Stimulated activated CD4-positive, alpha-beta T cell treated with anti-CD3 and anti-CD28 coated beads, Interleukin-15, amount 100 ng/mL, for 24 hours (primary cell): ENCODE measurements around the gene ELFN1.

Experiments used
- DNase-seq: peaks from one replicate; pipeline ENCODE4 v3.0.0-alpha.2; 2020

The ELFN1 gene

DNA sequence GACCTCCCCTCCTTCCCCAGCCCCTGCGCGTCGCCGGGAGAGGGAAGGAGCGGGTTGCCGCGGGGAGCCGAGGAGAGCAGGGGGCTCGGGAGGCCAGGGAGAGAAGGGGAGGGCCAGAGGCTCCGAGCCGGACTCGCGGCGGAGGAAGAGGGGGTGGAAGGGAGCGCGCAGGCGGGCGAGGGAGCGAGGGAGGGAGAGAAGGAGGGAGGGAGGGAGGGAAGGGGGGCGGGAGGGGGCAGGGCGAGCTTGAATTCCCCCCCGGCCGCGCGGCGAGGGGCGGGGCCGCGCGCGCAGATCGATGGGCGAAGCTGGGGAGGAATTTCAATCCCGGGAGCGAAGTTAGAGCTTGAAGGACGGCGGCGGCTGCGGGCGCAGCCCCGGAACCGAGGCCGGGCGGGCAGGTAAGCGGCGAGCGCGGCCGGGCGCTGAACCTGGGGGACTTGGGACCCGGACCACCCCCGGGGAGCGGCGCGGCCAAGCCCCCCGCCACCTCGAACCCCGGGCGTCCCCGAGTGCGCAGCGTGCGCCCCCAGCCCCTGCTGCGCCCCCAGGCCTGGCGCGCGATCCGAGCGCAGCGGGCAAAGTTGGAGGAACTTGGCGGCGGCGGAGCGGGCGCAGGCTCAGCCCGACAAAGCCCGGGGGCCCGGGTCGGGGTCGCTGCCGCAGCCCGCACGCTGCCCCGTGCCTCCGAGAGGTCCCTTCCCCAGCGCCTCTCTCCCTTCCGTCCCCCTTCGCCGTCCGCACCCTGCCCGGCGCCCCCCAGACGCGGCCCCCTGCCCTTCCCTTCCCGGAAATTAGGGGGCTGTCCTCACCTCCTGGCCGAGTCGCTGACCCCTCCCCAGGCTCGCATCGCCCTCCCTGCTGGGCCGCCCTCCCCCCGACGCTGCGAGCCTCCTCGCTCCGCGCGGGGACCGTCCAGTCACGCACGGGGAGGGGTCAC is at the start of gene ELFN1:
ELFN1 (plus strand) TSS at position 324 of the 940 bp plus-strand sequence. CDS start 74,320 bp downstream, outside the sequence.
- DNase-seq = no peak

DNA sequence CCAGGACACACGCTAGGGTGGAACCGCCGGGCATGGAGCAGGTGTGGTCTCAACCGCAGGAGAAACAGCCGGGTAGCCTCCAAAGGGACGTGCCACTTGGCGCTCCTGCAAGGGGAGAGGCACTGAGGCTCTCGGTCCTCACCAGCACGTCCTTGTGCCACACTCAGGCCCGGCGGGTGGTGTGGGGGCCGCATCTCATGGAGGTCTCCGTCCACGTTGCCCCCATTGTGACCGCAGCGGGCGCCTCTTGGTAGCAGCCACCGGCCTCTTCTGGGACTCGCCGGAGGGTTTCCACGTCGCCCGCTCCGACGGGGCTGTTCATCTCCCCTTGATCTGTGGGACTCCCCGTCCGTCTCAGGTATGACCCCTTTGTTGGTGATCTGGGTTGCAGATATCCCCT is 49.2 kb upstream of the ELFN1 start:
- DNase-seq = no peak

DNA sequence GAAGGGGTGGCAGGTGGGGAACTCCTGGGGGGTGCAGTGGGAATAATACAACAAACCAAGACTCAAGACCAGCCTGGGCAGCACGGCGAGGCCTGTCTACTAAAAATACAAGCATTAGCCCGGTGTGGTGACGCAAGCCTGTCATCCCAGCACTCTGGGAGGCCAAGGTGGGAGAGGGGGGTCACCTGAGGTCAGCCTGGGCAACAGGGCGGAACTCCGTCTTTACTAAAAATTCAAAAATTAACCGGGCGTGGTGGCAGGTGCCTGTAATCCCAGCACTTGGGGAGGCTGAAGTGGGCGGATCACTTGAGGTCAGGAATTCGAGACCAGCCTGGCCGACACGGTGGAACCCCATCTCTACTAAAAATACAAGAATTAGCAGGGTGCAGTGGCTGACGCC is 48.4 kb upstream of the ELFN1 start:
- no peak for DNase-seq

DNA sequence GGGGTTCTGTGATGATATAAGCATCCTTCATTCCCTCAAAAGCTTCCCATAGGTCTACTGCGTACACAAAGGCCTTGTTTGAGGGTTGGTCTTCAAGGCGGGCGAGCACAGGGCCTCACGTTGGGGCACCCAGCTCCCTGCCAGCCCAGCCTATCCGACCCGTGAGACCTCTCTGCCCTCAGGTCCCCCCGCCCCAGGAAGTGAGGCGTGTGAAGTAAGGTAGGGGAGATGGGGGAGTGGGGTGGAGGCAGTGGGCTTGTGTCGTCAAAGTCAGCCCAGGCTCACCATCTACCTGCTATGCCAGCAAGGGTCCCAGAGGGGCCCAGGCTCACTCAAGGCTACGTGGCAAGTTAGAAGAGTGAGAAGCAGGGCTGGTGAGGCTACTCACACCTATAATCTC is 47.6 kb upstream of the ELFN1 start:
- no peak for DNase-seq

DNA sequence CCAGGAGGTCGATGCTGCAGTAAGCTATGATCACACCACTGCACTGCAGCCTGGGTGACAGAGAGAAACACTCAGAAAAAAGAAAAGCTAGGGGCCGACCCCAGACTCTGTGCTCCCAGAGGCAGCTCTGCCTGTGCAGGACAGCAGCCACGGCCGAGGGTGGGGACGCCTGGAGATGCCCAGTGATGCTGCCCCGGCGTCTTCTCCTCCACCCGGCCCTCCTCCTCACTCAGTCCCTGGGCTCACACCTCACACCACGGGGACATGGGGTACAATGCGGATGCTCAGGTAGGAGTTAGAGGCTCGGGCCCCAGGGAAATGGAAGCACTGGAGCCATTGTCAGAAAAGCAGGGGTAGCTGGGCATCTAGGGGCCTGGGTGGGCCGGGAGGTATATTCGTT is 46.3 kb upstream of the ELFN1 start:
- DNase-seq = no peak

DNA sequence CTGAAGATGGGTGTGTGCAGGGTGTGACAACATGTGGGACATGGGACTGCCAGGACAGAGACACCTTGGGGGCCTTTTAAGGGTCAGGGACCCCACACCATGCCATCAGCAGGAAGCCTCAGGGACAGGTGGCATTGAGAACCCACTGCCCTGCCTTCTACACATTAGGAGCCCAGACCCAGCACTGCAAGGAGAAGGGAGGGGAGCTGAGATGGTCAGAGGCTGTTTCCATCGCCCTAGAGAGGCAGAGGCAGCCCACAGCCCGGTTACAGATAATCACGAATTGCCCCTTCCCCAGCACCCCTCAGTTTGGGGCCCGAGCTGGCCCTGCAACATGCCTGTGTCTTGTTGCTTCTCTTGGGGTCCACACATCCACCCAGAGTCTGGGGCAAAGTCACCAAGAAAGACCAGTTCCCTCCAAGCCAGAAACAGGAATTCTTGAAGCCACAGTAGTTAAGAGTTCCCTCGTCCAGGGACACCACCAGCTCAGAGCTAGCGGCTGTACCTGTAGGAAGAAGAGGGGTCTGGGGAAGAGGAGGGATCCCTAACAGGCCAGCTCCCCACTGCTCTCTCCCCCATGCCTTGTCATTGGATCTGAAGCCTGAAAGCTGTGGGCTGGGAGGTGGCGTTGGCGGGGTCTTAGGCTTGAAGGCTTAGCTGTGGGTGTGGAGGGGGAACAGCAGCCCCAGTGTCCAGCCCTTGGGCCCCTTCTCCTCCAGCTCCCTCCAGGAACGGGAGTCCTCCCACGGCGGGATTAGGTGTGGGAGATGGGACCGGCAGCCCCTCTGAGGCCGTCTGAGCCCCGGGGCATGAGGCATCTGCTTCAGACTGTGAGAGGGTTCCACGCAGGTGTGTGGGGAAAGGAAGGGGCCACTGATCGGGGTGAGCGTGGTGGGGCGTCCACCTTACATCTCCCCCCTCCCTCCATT is 44.8 kb upstream of the ELFN1 start:
- DNase-seq = no peak

DNA sequence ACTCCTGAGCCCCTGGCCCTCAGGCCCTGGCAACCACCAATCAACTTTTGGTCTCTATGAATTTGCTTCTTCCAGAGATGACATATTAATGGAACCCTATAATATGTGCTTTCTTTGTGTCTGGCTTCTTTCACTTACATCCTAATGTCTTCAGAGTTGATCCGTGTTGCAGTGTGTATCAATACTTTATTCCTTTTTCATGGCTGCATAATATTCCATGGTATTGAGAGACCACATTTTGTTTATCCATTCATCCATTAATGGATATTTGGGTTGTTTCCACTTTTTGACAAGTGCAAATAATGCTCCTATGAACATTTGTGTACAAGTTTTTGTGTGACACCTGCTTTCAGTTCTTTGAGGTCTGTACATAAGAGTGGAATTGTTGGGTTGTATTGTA is 43.3 kb upstream of the ELFN1 start:
- DNase-seq = no peak

DNA sequence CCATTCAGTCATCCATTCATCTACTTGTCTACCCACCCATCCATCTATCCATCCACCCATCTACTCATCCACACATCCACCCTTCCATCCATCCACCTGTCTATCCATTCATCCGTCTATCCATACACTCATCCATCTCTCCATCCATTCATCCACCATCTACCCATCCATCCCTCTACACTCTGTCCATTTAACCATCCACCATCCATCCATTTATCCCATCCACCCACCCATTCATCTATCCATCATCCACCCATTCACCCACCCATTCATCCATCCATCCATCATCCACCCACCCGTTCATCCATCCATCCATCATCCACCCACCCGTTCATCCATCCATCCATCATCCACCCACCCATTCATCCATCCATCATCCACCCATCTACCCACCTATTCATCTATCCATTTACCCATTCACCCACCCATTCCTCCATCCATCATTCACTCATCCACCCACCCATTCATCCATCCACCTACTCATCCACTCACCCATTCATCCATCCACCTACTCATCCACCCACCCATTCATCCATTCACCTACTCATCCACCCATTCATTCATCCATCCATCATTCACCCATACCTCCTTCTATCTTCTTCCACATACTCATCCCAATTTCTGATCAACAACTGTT is 39.3 kb upstream of the ELFN1 start:
- no peak for DNase-seq

DNA sequence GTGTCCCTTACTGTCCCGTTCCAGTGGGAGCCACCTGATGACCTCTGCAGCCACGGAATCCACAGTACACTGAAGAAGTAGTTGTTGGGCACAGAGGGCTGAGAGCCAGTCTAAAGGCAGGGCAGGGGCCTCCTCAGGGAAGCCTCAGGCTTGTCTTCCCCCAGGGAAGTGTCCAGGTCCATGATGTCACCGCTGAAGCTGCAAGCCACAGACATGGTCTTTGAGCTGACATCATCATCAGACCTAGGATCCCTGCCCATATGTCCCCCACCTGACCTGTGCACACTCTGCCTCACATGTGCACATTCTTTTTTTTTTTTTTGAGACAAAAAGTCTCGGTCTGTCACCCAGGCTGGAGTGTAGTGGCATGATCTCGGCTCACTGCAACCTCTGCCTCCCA is 38.4 kb upstream of the ELFN1 start:
- no peak for DNase-seq

DNA sequence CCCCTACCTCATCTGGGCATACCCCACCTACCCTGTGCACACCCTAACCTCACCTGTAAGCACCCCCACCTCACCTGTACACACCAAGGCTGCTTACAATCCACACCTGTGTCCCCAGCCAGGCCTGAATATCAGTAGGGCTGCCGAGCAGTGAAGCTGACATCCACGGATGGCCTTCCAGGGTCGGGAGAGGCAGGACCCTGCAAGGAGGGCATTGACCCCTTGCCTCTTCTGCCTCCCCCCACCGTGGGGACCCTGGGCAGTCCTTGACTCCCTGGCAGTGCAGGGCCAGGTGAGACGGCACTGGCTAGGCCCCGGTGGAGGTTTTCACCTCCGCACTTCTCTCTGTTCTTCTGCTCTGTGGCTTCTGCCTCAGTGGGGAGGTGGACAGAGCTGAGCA is 37.6 kb upstream of the ELFN1 start:
- no peak for DNase-seq

DNA sequence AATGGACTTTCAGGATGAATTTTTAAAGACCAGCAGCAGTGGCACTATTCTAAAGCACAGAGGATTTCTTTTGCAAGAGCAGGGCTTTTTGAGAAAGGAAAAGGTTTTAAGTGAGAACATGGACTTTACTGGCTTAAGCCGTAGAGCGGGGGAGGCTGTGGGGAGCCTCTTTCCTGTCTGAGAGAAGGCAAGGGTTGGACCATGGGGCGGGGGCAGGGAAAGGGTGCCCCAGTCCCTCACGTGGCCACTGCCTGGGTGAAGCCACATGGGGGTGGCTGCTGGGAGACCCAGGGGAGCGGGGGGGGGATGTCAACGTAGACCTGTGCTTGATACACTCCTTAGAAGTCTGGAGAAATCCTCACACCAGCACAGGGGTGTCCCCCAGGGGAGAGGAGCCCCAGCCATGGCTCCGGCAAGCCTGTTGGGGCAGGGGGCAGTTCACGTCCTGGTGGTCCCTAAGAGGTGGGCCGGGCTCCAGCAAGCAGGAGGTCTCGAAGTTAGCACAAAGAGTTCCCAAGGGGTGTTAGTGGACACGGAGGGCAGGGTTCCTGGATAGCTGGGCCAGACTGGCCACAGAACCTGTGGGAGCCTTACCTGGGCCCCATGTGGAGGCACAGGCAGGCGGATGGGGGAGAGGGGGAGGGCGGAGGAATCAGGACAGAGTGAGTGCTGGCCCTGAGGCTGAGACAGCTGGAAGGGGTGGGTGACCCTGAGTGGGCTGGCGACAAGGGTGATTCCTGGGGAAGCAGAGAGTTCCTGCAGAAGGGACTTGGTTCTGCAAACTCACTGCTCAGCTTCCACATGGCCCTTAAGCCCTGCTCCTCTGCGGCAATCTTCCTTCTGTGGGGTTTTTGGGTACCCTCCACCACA is 36.9 kb upstream of the ELFN1 start:
- DNase-seq = no peak

DNA sequence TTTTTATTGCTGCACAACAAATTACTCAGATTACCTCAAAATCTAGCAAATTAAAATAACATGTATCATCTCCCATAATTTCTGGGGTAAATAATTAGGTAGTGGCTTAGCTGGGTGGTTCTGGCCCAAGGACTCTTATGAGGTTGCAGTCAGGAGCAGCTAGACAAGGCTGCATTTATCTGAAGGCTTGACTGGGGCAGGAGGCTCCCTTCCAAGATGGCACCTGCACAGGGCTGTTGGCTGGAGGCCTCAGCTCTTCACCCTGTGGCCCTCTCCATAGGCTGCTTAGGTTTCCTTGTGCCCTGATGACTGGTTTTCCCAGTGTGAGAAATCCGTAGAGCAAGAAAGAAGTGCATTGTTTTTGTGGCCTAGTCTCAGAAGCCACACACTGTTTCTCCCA is 34.7 kb upstream of the ELFN1 start:
- DNase-seq = no peak

DNA sequence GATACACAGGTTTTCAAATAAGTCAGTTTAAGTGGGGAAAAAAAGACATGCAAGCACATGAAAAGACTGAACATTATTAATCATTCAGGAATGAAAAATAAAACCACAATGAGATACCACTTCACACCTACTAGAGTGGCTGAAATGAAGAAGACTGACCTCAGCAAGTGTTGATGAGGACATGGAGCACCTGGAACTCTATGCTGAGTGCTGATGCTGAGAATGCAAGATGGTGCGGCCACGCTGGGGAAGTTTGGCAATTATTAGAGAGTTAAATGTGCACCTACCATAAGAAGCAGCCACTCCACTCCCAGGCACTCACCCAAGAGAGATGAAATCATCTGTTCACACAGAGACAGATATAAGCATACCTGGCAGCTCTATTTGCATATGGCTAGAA is 32.9 kb upstream of the ELFN1 start:
- no peak for DNase-seq

DNA sequence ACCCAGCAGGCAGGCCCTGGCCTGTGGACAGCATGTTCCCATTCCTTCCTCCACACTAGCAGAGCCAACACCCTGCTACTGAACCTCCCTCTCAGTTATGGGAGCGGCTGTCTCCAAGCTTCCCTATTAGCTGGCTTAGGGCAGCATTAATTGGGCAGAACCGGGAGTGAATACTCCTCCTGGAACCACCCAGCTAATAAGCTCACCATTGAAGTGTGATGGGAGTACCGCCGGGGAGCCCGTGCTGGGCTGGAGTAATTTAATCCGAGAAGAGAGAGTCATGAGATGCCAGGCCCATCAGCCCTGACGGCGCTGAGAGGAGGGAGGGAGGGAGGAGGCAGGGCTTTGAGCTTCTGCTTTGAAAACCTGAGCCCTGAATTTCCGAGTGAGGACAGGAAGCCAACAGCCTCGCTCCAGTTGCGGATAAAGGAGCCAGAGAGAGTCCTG is 31.8 kb upstream of the ELFN1 start:
- no peak for DNase-seq

DNA sequence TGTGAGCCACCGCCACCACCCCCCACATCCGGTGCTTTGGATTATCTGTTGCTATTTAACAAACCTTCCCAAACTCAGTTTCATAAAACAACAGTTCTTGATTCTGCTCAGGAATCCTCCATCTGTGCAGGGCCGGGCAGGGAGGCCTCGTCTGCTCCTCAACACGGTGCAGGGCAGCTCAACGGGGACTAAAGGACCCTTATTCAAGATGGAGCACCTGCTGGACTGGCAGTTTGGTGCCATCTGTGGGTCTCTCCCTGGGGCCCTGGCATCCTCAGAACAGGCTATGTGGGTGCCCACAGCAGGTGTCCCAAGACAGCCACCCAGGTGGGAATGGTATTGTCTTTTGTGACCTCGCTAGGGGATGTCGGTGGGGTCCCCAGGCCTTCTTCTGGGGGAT is 31.0 kb upstream of the ELFN1 start:
- DNase-seq = no peak

DNA sequence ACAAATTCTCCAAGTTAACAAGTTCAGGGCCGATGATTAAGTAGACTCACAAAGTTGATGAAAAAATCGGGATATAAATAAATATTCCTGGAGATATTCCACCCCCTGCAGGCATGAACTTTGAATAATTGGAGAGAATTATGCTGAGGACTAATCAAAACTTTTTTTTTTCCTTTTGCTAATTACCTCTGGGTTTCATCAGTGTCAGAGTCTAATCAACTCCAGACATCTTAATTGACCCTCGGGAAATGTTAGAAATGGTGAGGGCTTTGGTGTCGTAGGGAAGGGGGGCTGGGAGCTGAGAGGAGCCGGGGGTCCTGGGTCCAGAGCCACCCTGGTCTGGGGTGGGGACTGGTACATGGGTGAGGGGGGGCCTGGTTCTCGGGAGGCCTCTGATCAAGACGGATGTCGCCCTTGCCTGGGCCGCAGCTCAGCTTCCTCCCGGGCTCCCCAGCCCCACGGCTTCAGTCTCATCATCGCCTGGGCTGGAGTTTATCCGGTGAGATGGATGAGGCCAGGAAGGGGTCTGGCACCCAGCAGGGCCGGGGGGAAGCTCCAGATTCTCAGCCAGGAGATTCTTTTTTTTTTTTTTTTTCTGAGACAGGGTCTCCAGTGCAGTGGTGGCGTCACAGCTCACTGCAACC is 30.4 kb upstream of the ELFN1 start:
- DNase-seq = no peak

DNA sequence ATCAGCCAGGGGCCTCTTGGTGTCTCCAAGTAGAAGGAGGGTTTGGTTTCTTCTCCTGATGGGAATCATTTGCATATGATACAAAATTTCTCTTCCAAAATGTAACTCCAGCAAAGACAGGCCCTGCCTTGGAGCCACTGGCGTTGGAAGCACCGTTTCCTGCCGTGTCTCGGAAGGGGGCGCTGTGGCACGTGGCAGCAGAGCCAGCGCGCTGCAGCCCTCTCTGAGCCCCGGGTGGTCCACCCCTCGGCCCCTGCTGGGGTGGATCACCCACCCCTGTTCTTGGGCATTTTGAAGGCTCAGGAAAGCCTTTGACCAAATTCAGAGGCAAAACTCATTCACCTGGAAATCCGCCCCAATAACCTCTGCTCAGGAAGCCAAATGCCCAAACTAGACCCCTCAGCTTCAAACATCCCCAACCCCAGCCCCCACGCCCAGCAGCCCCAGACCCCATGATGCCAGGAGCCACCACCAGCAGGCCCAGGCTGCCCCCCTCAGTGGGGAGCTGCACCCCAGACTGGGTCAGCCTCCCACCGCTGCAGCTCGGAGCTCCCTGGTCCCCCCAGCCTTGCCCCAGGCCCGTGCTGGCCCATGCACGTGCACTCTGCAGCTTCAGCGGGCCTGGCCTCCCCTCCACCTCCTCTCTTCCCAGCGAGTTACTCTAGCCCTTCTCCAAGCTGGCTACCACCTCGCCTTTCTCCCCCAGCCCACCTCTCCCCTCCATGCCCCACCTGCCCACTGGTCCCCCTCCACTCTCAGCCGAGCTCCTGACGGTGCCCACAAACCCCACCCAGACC is 29.5 kb upstream of the ELFN1 start:
- no peak for DNase-seq

DNA sequence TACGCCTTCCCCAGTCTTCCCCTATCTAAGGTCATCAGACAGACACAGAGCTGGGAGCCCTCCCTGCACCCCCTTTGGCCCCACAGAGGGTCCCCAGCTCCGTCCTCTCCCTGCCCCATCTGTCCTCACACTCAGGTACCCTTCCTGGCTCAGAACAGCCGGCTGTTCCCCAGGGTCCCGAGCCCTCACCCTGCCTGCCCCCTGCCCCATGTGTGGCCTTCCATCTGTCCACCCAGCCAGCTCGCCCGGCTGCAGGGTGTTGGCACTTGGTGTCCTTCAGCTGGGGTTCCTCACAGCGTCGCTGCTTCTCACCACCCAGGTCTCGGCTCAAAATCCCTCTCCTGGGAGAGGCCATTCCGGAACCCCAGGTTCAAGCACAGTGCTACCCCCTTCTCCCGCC is 28.9 kb upstream of the ELFN1 start:
- no peak for DNase-seq

DNA sequence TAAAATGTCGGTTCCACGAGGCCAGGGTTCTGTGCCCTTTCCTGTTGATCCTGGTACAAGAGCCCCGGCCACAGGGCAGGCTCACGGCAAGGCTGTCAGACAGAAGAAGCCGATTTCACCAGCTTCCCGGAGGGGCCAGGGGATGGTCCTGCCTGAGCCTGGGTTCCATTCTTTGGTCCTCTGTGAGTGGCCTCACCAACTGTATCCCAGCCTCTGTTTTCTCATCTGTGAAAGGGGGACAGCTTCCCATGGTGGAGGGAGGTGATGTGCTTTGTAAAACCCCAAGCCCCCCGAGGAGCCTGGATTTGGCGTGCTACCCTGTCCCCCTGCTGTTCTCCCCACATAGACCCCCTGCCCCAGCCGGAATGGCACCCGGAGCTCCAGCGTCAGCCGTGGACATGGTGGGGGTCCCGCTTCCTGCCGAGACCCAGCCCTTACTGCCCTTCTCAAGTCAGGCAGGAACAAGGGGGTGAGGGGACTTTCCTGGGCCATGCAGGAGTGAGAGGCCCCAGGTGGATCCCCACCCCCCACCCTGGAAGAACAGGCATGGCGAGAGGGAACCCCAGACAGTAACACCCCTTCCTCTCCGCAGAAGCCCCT is 28.3 kb upstream of the ELFN1 start:
- DNase-seq = no peak

DNA sequence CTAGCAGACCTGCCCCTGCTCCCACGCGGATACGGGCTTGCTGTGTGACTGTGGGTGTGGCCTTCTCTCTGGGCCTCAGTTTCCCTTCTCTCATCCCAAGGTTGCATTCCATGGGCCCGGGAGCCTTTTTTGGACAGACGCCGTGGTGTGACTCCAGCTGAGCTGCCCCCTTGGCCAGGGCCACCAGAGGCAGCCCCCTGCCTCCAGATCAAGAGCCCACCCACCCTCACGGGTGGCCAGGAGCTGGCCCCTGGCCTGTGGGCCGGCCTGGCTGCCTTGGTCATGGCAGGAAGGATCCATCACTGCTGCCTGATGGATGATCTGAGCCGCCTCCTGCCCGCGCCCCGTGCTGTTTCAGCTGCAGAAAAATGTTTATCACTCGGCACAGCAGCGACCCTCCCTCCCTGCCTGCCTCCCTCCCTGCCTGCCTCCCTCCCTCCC is 27.8 kb upstream of the ELFN1 start:
- no peak for DNase-seq
